HG02798 (cell line): ENCODE measurements around the gene PFKL.

Experiments used
- ATAC-seq: cut with Tn5 transposase; IDR thresholded peaks from one replicate; pipeline ENCODE4 v1.9.1; 2021; ENCODE audit warnings: mild to moderate bottlenecking; ENCODE audit not compliant: unreplicated experiment, poor library complexity

The PFKL gene

DNA sequence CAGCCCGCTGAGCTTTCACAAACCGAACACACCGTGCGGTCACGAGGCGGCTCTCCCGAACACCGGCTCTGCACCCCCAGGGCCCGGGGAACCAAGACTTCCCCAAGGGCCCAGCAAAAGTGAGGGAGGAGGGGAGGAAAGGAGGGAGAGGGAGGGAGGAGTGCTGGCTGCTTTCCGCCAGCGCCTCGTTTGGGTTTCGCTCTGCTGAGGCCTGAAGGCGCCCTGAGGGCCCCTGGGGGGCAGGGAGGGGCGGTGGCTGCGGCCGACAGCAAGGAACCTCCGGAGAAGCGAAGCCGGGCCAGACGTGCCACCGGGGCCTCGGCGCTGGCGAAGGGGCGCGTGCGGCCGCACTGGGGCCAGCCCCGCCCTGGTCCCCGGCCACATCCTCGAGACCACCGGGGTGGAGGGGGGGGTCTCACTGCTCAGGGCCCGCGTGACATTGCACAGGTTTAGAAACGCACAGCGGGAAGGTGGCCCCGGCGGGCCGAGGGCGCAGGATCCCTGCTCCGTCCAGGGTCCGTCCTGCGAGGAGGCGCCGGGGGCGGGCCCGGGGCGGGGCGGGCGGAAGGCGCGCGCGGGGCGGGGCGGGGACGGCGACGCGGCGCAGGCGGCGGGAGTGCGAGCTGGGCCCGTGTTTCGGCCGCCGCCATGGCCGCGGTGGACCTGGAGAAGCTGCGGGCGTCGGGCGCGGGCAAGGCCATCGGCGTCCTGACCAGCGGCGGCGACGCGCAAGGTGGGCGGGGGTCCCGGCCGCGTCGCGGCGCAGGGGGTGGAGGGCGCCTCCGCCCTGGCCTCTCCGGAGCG is at the start of gene PFKL:
Gene PFKL, plus strand, starts transcription at position 596 of the 804 bp plus-strand sequence. Its CDS starts 53 bp downstream, at position 649.
- ATAC-seq = peak; percentile 61

GRCh38 chr21:44253832-44254710 is 45.8 kb upstream of the PFKL start:
- no peak for ATAC-seq

DNA sequence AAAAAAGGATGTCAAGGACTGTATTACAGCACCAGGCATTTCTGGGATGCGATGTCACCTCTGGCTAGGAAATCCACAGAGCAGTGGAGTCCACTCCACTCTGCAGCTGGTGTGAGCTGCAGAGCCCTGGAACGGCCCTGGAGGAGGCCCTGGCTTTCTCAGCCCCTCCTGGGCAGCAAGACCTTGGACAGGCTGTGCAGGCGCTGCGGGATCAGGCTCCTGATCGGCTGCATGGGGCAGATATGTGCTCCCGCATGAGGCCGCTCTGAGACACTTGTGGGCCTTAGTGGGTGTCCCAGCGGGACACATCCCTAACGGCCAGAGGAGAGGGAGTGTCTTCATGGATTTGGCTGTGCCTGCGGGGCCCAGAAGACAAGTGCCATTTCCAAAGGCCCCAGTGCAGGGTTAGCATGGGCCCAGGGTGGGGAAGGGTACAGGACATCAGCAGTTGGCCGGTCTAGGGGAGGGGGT is 44.3 kb upstream of the PFKL start:
- ATAC-seq = no peak

- no peak for ATAC-seq
Measured at GRCh38 chr21:44258056-44258725, 41.7 kb upstream of the PFKL start.

- ATAC-seq = no peak
Measured at GRCh38 chr21:44259082-44259705, 40.7 kb upstream of the PFKL start.

GRCh38 chr21:44260066-44260465 is 39.8 kb upstream of the PFKL start:
- no peak for ATAC-seq

GRCh38 chr21:44260791-44261631 is 38.8 kb upstream of the PFKL start:
- no peak for ATAC-seq

GRCh38 chr21:44261675-44262295 is 38.1 kb upstream of the PFKL start, which contains the start of gene DNMT3L:
TSS of gene DNMT3L (minus strand) at chr21:44261897. CDS start at chr21:44261259, 638 bp downstream.
- no peak for ATAC-seq

DNA sequence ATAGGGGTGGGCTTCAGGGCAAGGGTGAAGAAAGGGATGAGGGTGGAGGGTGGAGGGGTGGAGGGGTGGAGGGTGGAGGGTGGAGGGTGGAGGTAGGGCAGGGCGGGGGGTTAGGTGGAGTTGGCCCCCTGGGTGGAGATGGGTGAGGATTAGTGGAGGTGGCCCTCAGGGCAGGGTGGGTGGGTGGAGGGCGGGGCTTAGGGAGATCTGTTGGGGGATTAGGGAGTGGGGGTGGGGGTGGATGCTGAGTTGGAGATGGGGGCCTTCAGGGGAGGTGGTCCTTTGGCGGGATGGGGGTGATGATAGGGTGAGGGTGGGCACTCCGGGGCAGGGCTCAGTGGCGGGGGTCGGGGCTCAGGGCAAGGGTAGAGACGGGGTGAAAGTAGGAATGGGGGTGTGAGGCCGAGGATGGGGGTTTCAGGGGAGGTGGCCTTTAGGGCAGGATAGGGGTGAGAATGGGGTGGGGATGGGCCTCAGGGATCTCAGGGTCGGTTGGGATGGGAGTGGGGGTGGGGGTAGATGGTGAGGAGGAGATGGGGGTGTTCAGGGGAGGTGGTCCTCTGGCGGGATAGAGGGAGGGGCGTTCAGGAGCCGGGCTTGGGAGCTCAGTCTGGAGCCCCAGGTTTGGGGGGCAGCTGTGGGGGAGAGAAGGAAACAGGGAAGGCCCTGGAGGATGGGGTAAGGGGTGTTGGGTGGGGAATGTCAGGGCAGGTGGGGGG is 37.4 kb upstream of the PFKL start:
- no peak for ATAC-seq

- no peak for ATAC-seq
Measured at GRCh38 chr21:44263221-44263760, 36.6 kb upstream of the PFKL start.

GRCh38 chr21:44263768-44264167 is 36.1 kb upstream of the PFKL start:
- ATAC-seq = no peak

GRCh38 chr21:44265734-44266270 is 34.1 kb upstream of the PFKL start:
- no peak for ATAC-seq

DNA sequence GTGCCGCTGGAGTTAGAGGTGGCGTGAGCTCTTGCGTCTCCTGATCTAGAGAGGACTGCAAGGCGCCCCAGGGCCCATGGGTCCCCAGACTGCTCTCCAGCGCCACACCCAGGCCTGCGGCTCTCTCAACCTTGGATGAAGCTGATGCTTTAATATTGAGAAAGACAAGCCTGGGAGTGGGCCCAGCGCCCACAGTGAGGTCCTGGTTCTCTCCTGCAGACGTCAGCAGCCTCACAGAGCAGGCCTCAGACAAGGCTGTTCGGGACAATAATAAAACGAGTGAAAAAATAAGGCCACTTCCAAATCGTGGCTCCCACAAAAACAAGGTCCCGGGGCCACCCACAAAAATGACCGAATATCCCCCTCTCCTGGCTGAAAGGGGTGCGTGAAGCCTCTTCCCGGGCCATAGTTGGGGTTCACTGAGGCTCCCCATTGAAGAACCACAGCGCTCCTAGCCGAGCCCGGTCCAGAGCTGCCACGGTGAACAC is 32.2 kb upstream of the PFKL start:
- no peak for ATAC-seq

DNA sequence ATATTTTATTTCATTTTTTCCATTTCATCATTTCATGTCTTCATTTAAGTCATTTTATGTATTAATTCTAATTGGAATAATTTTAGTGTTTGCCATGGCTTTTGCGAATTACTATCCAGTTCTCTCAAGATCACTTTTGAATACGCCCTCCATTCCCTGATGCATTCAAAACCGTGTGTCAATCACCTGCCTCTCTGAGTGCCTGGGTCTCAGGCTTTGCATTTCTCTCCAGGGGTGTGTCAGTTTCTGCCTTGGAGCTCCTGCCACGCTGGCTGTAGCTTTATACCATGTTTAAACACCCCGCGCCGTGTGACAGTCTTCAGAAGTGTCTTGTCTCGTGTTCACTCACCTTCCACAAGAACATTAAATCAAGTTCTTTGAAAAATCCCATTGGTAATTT is 30.8 kb upstream of the PFKL start:
- no peak for ATAC-seq

DNA sequence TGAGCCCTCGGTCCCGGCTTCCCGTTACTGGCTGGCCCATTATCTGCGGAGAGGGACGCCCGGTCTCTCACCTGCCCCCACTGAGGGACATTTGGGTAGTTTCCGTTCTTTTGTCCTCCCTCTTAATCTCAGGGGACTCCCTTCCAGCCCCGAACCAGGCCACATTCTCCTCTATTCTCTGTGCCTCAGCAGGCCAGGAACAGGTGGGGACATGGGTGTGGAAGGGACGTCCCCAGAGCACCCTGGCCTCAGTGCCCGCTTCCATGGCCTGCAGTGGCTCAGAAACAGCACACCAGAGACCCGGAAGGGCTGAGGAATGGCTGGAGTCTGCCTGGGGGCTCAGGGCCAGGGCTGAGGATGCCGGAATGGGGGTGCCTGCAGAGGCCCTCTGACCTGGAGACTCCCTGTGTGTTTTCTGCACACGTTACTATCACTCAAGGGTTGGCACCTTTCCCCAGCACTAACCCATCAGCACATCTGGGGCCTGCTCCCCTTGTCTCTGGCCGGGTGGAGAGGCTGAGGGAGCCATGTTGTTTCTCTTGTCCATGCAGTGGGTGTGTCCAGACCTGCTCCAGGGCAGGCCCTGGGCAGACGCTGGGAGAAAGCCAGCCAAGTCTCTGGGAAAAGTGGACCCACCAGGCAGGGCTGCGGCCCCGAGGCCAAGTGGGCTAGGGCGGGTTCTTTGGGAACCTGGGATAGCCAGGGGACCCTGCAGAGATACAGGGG is 28.1 kb upstream of the PFKL start:
- no peak for ATAC-seq

GRCh38 chr21:44272284-44272858 is 27.5 kb upstream of the PFKL start:
- ATAC-seq = no peak
